Measurements from ENCODE around the gene CER1.

DNA sequence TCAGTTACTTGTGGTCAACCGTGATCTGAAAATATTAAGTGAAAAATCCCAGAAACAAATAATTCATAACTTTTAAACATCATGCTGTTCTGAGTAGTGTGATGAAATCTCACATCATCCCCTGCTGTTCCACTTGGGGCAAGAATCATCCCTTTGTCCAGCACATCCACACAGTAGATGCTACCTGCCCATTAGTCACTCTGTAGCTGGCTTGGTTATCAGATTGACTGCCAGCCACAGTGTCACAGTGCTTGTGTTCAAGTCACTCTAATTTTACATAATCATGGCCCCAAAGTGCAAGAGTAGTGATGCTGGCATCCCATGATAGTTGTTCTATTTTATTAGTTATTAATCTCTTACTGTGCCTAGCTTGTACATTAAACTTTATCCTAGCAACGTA is 39.1 kb upstream of the CER1 start:
- TF ChIP-seq, protein P1, sequence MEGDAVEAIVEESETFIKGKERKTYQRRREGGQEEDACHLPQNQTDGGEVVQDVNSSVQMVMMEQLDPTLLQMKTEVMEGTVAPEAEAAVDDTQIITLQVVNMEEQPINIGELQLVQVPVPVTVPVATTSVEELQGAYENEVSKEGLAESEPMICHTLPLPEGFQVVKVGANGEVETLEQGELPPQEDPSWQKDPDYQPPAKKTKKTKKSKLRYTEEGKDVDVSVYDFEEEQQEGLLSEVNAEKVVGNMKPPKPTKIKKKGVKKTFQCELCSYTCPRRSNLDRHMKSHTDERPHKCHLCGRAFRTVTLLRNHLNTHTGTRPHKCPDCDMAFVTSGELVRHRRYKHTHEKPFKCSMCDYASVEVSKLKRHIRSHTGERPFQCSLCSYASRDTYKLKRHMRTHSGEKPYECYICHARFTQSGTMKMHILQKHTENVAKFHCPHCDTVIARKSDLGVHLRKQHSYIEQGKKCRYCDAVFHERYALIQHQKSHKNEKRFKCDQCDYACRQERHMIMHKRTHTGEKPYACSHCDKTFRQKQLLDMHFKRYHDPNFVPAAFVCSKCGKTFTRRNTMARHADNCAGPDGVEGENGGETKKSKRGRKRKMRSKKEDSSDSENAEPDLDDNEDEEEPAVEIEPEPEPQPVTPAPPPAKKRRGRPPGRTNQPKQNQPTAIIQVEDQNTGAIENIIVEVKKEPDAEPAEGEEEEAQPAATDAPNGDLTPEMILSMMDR (IDR thresholded peaks at IDR 0.05), result no peak
- TF ChIP-seq POLR2AphosphoS5 (IDR thresholded peaks at IDR 0.05), result no peak
- TF ChIP-seq POLR2A (IDR thresholded peaks at IDR 0.05), result no peak

All from suprapubic skin (tissue), 4 donors.